GM12873 (cell line): Measurements from ENCODE around the gene TCF4.

Experiments
- TF ChIP-seq, protein P1 (sequence below): IDR thresholded peaks from 2 replicates; pipeline ENCODE4 v1.5.1; 2012; ENCODE audit warnings: low read depth, mild to moderate bottlenecking, moderate library complexity, low read length, control low read depth; ENCODE audit not compliant: insufficient read depth; ENCODE audit errors: missing control alignments

Gene TCF4

DNA sequence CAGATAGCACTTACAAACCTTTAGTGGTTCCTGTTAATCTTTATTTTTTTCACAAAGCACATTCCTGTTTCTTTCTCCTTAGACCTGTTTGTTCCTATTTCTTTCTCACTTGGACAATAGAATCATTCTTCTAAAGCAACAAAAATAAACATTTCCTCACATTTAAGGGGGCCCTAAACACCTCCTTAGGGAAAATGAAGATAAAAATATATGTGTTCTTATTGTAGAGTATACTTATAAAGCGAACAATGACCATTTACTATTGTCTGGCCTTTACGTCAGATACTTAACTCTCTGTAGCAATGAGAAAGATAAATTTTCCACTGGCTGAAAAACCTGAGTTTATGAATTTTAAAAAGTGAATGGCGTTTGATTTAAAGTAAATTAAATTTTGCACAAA lies 234.6 kb downstream of the TCF4 start:
- TF ChIP-seq, protein P1, sequence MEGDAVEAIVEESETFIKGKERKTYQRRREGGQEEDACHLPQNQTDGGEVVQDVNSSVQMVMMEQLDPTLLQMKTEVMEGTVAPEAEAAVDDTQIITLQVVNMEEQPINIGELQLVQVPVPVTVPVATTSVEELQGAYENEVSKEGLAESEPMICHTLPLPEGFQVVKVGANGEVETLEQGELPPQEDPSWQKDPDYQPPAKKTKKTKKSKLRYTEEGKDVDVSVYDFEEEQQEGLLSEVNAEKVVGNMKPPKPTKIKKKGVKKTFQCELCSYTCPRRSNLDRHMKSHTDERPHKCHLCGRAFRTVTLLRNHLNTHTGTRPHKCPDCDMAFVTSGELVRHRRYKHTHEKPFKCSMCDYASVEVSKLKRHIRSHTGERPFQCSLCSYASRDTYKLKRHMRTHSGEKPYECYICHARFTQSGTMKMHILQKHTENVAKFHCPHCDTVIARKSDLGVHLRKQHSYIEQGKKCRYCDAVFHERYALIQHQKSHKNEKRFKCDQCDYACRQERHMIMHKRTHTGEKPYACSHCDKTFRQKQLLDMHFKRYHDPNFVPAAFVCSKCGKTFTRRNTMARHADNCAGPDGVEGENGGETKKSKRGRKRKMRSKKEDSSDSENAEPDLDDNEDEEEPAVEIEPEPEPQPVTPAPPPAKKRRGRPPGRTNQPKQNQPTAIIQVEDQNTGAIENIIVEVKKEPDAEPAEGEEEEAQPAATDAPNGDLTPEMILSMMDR = no peak

DNA sequence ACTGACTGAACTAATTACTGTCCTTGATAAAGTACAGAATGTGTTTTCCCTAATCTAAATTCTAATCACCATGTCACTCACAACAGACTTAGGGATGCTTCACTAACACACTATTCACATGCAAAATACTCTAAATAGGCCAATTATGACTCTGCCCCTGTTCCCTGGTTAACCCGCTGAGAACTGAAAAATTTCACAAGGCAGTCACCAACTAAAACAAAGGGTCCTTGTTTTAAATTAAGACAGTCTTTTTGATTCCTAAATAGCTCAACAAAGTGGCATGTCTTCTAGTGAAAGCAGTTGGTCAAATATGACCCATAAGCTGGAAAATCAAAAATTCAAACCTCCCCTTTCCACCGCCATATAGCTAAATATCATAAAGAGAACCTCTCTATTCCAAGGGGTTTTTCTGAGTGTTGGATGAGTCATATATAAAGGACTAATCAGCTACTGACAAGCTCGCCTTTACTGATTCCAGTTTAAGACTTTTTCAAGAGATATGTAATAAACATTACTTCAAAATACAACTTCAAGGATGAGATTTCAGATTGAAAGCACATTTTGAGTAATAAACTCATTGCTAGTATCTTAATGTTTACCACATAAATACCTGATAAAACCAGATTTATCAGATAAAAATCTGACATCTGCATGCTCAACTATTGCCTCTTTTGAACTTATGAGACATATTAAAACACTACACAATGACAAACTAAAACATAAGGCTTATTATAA lies 235.8 kb downstream of the TCF4 start:
- TF ChIP-seq, protein P1 = no peak

DNA sequence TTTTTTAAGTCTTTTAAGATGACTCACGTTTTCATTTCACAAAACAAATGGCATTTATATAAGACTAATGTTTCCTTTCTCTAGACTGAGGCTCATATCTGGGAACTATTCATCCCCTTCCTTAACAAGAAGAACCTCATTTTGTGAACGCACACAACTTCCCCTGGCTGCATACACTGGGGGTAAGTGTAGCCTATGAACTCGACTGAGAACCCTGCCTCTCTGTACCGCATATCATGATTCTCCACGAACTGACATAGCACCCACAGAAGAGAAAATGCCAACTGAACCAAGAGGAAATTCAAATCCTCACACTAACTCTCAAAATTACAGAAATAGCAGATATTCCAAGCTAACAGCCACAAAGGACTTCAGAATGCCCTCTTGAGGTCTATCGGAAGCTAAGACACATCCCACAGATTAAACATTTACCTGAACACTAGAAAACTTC lies 236.7 kb downstream of the TCF4 start:
- TF ChIP-seq, protein P1 = no peak

DNA sequence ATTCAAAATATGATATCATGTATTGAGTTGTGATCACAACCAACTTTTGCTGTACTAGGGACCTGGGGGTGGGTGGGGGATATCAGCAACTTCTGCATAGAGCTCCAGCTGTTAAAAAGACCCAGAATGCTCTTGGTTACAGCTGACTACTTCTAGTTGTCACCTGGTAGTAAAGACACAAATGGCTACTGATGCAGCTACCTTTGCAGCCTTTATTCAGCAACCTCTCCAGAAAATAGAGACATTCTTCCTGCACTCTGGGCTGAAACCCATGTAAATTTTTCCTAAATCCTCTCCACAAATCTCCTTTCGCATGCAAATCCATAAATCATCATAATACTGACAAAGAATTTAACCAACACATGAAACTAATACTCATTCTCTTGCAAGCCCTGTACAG lies 238.3 kb downstream of the TCF4 start:
- TF ChIP-seq, protein P1 = no peak

DNA sequence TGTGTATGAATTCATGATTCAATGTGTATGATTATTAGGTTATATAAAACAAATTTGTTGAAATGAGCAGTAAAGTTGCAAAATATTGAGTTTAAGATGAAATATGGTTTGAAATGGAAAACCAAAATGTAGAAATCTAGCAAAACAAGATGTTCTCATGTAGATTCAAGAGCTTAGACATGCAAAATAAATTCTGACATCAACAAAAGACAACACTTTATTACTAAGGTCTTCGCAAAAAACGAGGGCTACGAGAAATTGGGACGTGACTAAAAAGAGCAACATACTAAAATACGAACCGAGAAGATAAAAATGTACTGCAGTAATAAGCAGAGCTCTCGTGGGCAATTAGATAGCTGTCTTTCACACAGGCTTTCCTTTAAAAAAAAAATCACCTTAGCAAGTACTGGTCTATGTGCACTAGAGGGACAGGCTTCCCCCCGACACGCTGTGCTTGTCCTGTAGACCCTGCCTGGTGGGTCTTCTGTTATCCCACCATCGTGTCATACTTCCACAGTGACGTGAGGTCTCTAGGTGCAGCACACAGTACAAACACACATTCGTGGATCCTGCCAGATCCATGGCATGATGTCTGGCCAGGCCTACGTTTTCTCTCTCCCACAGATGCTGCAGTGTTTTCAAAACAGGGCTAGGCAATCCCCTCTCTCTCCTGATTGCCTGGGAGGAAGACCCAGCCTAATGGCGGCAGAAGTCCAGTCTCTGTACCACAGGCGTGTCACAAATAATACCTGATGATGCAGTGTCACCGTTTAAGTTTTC lies 240.8 kb downstream of the TCF4 start:
- TF ChIP-seq, protein P1 = no peak

DNA sequence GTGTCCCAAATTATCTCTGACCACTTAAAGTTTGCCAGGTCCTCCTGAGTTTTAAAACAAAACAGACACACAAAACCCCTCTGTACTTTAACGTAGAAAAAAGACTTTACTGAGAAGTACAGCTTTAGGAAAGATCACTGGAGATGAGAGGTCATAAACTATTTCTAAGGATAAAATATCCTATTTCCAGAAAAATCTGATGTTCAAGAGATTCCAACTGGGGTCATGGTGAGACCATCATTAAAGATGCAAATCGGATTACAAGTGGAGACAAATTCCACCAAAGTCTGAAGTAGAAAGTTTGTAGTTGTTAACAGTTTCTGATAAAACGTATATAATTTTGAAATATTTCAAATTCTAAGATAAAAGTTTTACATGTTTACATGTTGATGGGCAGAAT lies 241.6 kb downstream of the TCF4 start:
- TF ChIP-seq, protein P1 = no peak
